ENCODE measurements around the gene ZNF580. TPM values are rescaled to one million over a fixed set of nuclear protein-coding genes. Genes with fewer than 3 reads are reported as not detected.

Gene ZNF580
- total RNA-seq, 1 experiment from 2014 or later, result 21.6 TPM

- DNase-seq (ENCODE audit: low spot score), result peak; percentile 89
Observed at GRCh38 chr19:55624109-55625003, 16.4 kb upstream of the ZNF580 start, which contains the start of gene ZNF784. ZNF784 (minus strand) TSS chr19:55624566; CDS start chr19:55624561, 5 bp downstream.

GRCh38 chr19:55625004-55625326 is 15.8 kb upstream of the ZNF580 start:
- no peak for DNase-seq (ENCODE audit: low spot score)

- no peak for DNase-seq (ENCODE audit: low spot score)
Observed at GRCh38 chr19:55626350-55626749, 14.5 kb upstream of the ZNF580 start.

DNA sequence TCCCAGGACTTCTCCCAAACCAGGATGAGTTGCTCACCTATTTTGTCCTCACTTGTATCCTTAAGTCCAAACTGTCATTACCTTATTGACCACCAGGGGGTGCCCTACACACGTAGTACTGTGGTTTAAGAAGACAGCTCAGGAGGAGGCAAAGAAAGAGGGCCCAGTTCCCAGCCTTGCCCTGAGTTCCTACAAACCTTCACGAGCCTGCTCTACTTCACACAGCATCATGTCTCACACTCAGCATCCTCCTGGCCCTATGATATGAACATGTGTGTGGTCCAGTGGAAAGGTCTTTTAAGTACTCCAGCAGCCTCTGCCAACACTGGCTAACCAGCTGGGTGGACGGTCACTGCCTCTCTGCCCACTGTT is 8.4 kb upstream of the ZNF580 start:
- DNase-seq (ENCODE audit: low spot score), result peak; percentile 93

GRCh38 chr19:55633861-55634260 is 6.9 kb upstream of the ZNF580 start:
- DNase-seq (ENCODE audit: low spot score), result no peak

GRCh38 chr19:55635334-55635717 is 5.5 kb upstream of the ZNF580 start:
- DNase-seq (ENCODE audit: low spot score), result no peak

DNA sequence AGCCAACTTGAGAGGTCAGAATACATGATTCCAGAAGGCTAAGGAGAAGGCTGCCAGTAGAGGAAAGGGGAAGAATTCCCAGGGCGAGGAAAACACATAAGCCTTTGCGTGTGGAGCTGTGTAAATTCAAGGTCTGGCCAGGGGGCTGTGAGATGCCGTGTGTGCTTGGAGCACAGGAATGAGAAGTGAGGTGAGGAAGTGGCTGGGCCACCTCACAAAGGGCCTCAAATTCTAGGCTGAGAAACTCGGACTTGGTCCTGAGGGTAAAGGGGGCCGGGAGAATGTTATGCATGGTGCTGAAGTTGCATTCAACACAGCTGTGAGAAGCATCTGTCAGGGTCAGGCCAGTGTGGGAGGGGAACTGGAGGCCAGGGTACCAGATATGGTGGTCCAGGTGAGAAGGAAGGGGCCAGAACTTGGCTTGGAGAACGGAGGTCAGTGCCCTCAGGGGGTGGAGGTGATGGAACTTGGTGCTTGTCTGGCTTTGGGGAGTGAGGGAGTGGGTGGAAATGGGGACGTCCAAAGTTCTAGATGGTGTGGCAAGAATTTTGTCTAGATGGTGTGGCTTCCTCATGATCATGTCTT is 4.9 kb upstream of the ZNF580 start:
- no peak for DNase-seq (ENCODE audit: low spot score)

DNA sequence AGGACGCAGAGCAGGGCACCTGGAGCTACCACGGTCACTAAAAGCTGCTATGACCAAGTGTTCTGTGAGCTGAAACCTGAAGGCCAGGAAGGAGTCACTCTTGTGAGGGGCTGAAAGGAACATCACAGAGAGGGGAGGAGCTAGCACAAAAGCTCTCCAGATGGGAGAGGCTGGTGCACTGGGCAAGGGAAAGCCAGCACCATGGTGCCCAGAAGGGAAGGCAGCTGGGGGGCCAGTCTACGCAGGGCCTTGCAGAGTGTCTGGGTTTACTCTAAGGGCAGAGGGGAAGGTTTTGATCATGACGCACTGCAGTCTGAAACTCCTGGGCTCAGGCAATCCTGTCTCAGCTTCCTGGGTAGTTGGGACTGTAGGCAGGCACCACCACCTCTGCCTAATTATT is 4.1 kb upstream of the ZNF580 start:
- no peak for DNase-seq (ENCODE audit: low spot score)

- DNase-seq (ENCODE audit: low spot score), result no peak
Observed at GRCh38 chr19:55637534-55637933, 3.3 kb upstream of the ZNF580 start.

- peak; percentile 69 for DNase-seq (ENCODE audit: low spot score)
Observed at GRCh38 chr19:55638864-55639359, 1.9 kb upstream of the ZNF580 start.

- no peak for DNase-seq (ENCODE audit: low spot score)
Observed at GRCh38 chr19:55640043-55640576, 692 bp upstream of the ZNF580 start.

DNA sequence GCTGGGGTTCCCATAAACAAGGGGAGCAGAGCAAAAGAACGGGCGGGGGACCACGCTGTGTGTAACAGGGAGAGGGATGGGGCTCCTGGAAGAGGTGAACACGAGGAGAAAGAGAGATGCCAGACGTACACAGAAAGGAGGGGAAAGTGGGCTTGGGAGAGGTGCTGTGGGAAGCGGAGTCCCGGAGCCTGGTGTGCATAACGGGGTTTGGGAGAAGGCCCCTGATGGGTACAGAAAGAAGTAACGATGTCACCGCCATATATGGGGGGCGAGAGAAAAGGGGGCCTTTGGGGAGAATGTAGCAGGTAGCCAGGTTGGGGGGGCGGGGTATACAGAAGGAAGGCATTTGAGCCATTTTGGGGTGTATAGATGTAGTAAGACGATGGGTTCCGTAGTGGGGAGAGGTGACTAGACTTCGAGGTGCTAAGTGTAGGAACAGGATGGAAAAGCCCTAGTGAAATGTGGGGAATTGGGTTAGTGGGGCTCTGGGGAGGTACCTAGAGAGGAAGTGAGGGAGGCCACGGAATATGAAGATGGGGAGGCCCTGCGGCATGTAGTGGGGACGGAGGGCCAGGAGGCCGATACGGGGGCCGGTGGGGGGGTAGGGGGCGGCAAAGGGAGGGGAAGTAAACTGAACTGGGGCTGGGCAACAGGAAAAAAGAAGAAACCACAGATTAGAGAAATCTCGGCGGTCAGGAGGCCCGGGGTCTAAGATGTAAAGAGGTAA is 787 bp downstream of the ZNF580 start:
- no peak for DNase-seq (ENCODE audit: low spot score)

GRCh38 chr19:55642153-55643002 is 1.6 kb downstream of the ZNF580 start:
- DNase-seq (ENCODE audit: low spot score), result no peak

- DNase-seq (ENCODE audit: low spot score), result peak; percentile 66
Observed at GRCh38 chr19:55643003-55643886, 2.4 kb downstream of the ZNF580 start, which contains the start of gene ZNF581. ZNF581 (plus strand) TSS chr19:55643649; CDS start chr19:55644572, 923 bp downstream.

DNA sequence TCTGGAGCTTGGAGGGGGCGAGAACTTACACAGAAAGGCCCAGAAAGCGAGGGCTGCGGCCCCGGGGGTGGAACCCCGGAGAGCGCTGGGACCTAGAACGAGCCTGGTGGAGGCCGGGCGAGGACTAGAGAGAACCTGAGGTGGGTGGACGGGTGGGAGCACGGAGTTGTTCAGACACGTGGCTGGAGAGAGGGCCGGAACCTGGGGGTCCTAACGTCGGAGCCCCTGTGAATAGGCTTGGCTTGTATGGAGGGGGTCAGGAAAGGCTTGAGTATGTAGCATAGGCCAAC is 3.0 kb downstream of the ZNF580 start:
- no peak for DNase-seq (ENCODE audit: low spot score)

- no peak for DNase-seq (ENCODE audit: low spot score)
Observed at GRCh38 chr19:55644191-55644833, 3.5 kb downstream of the ZNF580 start.

- no peak for DNase-seq (ENCODE audit: low spot score)
Observed at GRCh38 chr19:55644842-55645511, 4.2 kb downstream of the ZNF580 start.

GRCh38 chr19:55645512-55645881 is 4.7 kb downstream of the ZNF580 start:
- DNase-seq (ENCODE audit: low spot score), result no peak
